AG04450 (cell line): ENCODE results near the gene AGBL5. TPM values are rescaled to one million over a fixed set of nuclear protein-coding genes. Genes with fewer than 3 reads are reported as not detected.

ENCODE experiments used
- CTCF ChIA-PET: fragments of 300-600, 350-600 bp; formaldehyde crosslinking; extraction: SDS; loops from one replicate; lab custom pipeline; 2022; ENCODE audit warnings: antibody characterized with exemption, inconsistent platforms; lab: Charles Lee
- POLR2A ChIA-PET: fragments of 350-600 bp; formaldehyde crosslinking; extraction: SDS; loops from one replicate; lab custom pipeline; 2021; ENCODE audit warnings: antibody characterized with exemption, inconsistent platforms; lab: Yijun Ruan, JAX
- DNase-seq: peaks from one replicate; pipeline ENCODE4 v3.0.0-alpha.2; 2011; ENCODE audit warnings: low read depth, low spot score
- H3K27ac ChIP-seq: one replicate; pipeline ENCODE4 v1.5.1; 2012; ENCODE audit warnings: low read depth, low read length, control low read depth
- H3K27me3 ChIP-seq: one replicate; pipeline ENCODE4 v1.6.0; 2012; ENCODE audit warnings: low read length; ENCODE audit not compliant: control insufficient read depth, insufficient read depth
- H3K4me3 ChIP-seq: 2 replicates; pipeline ENCODE4 v1.5.1; 2011; ENCODE audit warnings: mild to moderate bottlenecking, low read depth, low read length, control low read depth
- H3K9me3 ChIP-seq: 2 replicates; pipeline ENCODE4 v1.5.1; 2012; ENCODE audit warnings: low read length; ENCODE audit not compliant: control insufficient read depth, insufficient read depth
- CTCF ChIP-seq: IDR thresholded peaks from 2 replicates; pipeline ENCODE4 v1.5.1; 2011; ENCODE audit warnings: low read depth, low read length, control low read depth, inconsistent platforms
- polyA plus RNA-seq: library from polyadenylated mRNA; depleted of rRNA; stranded (reverse); fragments of >200 nt; gene quantifications from 2 replicates; pipeline ENCODE4 v1.2.3, GENCODE V29; 2011

The AGBL5 gene
- polyA plus RNA-seq, 1 experiment = 40.9 TPM

- H3K27me3 ChIP-seq = no peaks in the 10 kb centered on the region
- DNase-seq = peak; percentile 60
- no peaks in the 10 kb centered on the region; the same call in 1 of the 2 replicates for H3K9me3 ChIP-seq
- ChIA-PET POLR2A (interaction anchor here (0.6 to 2.8 kb wide), 5 partner anchors 13 to 260 kb away, joined by 3 to 26 read pairs (median 7); no protein-coding TSS in a partner anchor), CTCF (interaction anchor here (1.2 to 1.9 kb wide), 3 partner anchors 16 to 71 kb away, joined by 3 to 6 read pairs (median 5); no protein-coding TSS in a partner anchor)
- H3K4me3 ChIP-seq = peak within 1 kb of the TSS; percentile 95
- H3K27ac ChIP-seq = peak within 1 kb of the TSS; percentile 68
- TF ChIP-seq CTCF = no peak
These were observed 18.8 kb upstream of the AGBL5 start, which contains the start of gene TMEM214 for GRCh38 chr2:27032495-27033252. Gene TMEM214, plus strand, starts transcription at chr2:27032965. Its CDS starts 51 bp downstream, at chr2:27033016.

- Histone ChIP-seq H3K4me3 (peak overlapping the region; percentile 95), H3K27me3 (no peaks in the 10 kb centered on the region), H3K27ac (peak overlapping the region; percentile 68), H3K9me3 (no peaks in the 10 kb centered on the region; the same call in 1 of the 2 replicates)
- no peak for TF ChIP-seq CTCF
- DNase-seq = no peak
- ChIA-PET CTCF (interaction anchor here (0.9 to 2.8 kb wide), 4 partner anchors 10 to 187 kb away, joined by 3 to 8 read pairs (median 4); no protein-coding TSS in a partner anchor), POLR2A (interaction anchor here (0.7 to 2.8 kb wide), 3 partner anchors 12 to 48 kb away, joined by 7 to 26 read pairs (median 16); no protein-coding TSS in a partner anchor)
These were observed 18.1 kb upstream of the AGBL5 start for GRCh38 chr2:27033253-27033852.

GRCh38 chr2:27038012-27038411, 13.5 kb upstream of the AGBL5 start:
- POLR2A ChIA-PET = interaction anchor here (4.2 kb wide), 1 partner anchor 12 kb away, joined by 22 read pairs; the partner anchor contains the start of gene AGBL5
- Histone ChIP-seq H3K27ac (no peak overlapping the region), H3K9me3 (no peaks in the 10 kb centered on the region; the same call in 1 of the 2 replicates), H3K27me3 (no peaks in the 10 kb centered on the region), H3K4me3 (no peak overlapping the region)
- DNase-seq = no peak
- CTCF ChIA-PET = no interaction called here
- no peak for TF ChIP-seq CTCF

- ChIA-PET POLR2A (interaction anchor here (4.2 kb wide), 1 partner anchor 12 kb away, joined by 22 read pairs; the partner anchor contains the start of gene AGBL5), CTCF (no interaction called here)
- Histone ChIP-seq H3K27me3 (no peaks in the 10 kb centered on the region), H3K4me3 (no peak overlapping the region), H3K9me3 (no peaks in the 10 kb centered on the region), H3K27ac (no peak overlapping the region)
- TF ChIP-seq CTCF = no peak
- no peak for DNase-seq
These were observed 12.7 kb upstream of the AGBL5 start for GRCh38 chr2:27038631-27039339.
